OCI-LY7 (cell line): ENCODE data around the gene EXOC5. TPM values are rescaled to one million over a fixed set of nuclear protein-coding genes. Genes with fewer than 3 reads are reported as not detected.

Source experiments
- BruUV-seq: library from RNA; stranded (reverse); fragments of 400-500 nt; replicated peaks from 2 replicates; lab custom pipeline; 2021; lab: Mats Ljungman, UMichigan
- CTCF ChIA-PET: fragments of 300-600 bp; sonication (Branson Sonifier 250); formaldehyde crosslinking; loops from one replicate; lab custom pipeline; 2022; ENCODE audit warnings: antibody characterized with exemption; ENCODE audit not compliant: unreplicated experiment; lab: Charles Lee
- POLR2A ChIA-PET: fragments of 300-600 bp; sonication (Branson Sonifier 250); formaldehyde crosslinking; loops from one replicate; lab custom pipeline; 2022; ENCODE audit warnings: antibody characterized with exemption; lab: Charles Lee
- DNase-seq: peaks from one replicate; pipeline ENCODE4 v3.0.0-alpha.2; 2015; ENCODE audit warnings: low spot score
- H2AFZ ChIP-seq: fragments of 200-600 bp; sonication (generic), shearing (Covaris generic); 2 replicates; pipeline ENCODE4 v1.6.1; 2014; ENCODE audit warnings: mild to moderate bottlenecking, antibody characterized with exemption, low read length, moderate library complexity
- H3K27ac ChIP-seq: fragments of 200-600 bp; sonication (generic); 2 replicates; pipeline ENCODE4 v1.5.1; 2014; ENCODE audit warnings: mixed run types, low read depth, mild to moderate bottlenecking, moderate library complexity, low read length, inconsistent platforms; ENCODE audit not compliant: poor library complexity, severe bottlenecking
- H3K36me3 ChIP-seq: fragments of 200-600 bp; sonication (generic); 2 replicates; pipeline ENCODE4 v1.6.1; 2014; ENCODE audit warnings: mild to moderate bottlenecking, antibody characterized with exemption, low read length, moderate library complexity, mixed read lengths; ENCODE audit not compliant: insufficient read depth
- H3K4me1 ChIP-seq: fragments of 200-600 bp; sonication (generic); 2 replicates; pipeline ENCODE4 v1.5.1; 2014; ENCODE audit warnings: mild to moderate bottlenecking, low read length; ENCODE audit not compliant: insufficient read depth, poor library complexity, severe bottlenecking
- H3K4me2 ChIP-seq: fragments of 200-600 bp; sonication (generic); 2 replicates; pipeline ENCODE4 v1.6.1; 2014; ENCODE audit warnings: mild to moderate bottlenecking, low read length
- H3K4me3 ChIP-seq: fragments of 200-600 bp; sonication (generic); 2 replicates; pipeline ENCODE4 v1.5.1; 2014; ENCODE audit warnings: mild to moderate bottlenecking, low read depth, low read length; ENCODE audit not compliant: poor library complexity, severe bottlenecking
- H3K79me2 ChIP-seq: fragments of 200-600 bp; sonication (generic); 2 replicates; pipeline ENCODE4 v1.6.1; 2016; ENCODE audit warnings: low read depth, mild to moderate bottlenecking, low read length, moderate library complexity, mixed read lengths; ENCODE audit not compliant: insufficient read depth
- H3K9me2 ChIP-seq: fragments of 200-600 bp; sonication (generic); 2 replicates; pipeline ENCODE4 v1.6.1; 2016; ENCODE audit warnings: mild to moderate bottlenecking, low read length, mixed read lengths; ENCODE audit not compliant: insufficient read depth
- H3K9me3 ChIP-seq: fragments of 200-600 bp; sonication (generic); 2 replicates; pipeline ENCODE4 v1.6.1; 2014; ENCODE audit warnings: mild to moderate bottlenecking, mixed run types, low read length, mixed read lengths
- H4K20me1 ChIP-seq: fragments of 200-600 bp; sonication (generic); 2 replicates; pipeline ENCODE4 v1.6.1; 2014; ENCODE audit warnings: mild to moderate bottlenecking, antibody characterized with exemption, low read length, moderate library complexity, mixed read lengths; ENCODE audit not compliant: insufficient read depth
- EZH2phosphoT487 ChIP-seq: fragments of 200-600 bp; sonication (generic); IDR thresholded peaks from 2 replicates; pipeline ENCODE4 v1.6.1; 2018; ENCODE audit warnings: low read depth, borderline replicate concordance, mild to moderate bottlenecking, mixed run types, antibody characterized with exemption, low read length, moderate library complexity, mixed read lengths
- intact Hi-C: fragments of 100-400 bp; cut with micrococcal nuclease; formaldehyde crosslinking; loops from one replicate; pipeline ENCODE4 v1.10.0; 2022; ENCODE audit not compliant: unreplicated experiment
- total RNA-seq, 2 experiments: library from RNA; depleted of rRNA in 1 of 2; stranded (reverse); fragments of >200 nt in 1 of 2; shearing (Covaris generic) in 1 of 2; gene quantifications; 2 replicates each; pipeline ENCODE4 v1.2.3, GENCODE V29; 2014 to 2022
- TF ChIP-seq, protein P1 (sequence below): fragments of 200-600 bp; sonication (generic); conservative IDR thresholded peaks from 2 replicates; pipeline ENCODE4 v1.5.1; 2014; ENCODE audit warnings: mild to moderate bottlenecking, antibody characterized with exemption, low read length, moderate library complexity, mixed read lengths

The EXOC5 gene
- total RNA-seq, 2 experiments from 2014 or later: 26.9 to 69.4 TPM

DNA sequence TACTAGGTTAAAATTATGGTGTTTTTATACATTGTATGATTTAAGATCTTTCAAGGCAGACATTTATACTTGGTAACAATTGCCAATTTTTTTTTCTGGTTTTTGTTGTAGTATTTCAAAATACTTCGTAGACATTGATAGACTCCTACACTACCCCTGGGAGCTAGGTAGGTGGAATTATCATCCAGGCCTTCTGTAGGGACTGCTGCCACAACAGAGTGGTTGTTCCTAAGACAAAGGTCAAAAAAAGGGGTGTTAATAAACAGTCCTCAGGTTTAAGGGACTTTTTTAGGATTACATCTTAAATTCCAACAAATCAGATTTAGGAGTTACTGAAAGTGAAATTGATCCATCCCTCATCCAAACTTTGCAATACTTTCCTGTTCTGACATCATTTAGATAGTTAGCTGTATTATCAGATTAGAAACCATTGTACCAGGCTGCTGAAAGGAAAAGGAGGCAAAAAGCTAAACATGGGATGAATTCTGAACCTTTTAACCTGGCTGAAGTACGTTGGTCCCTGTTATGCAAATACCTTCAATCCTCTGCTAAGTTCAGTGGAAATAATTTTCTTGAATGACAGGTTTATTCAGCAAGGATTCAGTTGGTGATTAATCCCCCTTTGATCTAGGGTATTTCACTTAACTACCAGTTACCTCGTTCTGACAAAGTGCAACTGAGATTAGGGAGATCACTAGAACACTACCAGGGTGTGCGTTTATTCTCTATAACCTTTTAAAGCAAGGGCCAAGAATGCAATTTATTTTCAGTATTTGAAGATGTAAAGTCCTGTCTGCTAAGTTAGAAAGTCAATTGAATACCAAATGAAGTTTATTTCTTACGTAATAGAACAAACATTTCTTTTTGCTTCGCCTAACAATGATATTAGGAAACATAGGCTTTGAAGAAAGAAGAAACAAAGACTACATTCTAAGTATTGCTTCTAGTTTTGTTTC, 23.3 kb upstream of the EXOC5 start:
- peaks cover 47% of the 10 kb centered on the region for H3K36me3 ChIP-seq
- TF ChIP-seq, protein P1, sequence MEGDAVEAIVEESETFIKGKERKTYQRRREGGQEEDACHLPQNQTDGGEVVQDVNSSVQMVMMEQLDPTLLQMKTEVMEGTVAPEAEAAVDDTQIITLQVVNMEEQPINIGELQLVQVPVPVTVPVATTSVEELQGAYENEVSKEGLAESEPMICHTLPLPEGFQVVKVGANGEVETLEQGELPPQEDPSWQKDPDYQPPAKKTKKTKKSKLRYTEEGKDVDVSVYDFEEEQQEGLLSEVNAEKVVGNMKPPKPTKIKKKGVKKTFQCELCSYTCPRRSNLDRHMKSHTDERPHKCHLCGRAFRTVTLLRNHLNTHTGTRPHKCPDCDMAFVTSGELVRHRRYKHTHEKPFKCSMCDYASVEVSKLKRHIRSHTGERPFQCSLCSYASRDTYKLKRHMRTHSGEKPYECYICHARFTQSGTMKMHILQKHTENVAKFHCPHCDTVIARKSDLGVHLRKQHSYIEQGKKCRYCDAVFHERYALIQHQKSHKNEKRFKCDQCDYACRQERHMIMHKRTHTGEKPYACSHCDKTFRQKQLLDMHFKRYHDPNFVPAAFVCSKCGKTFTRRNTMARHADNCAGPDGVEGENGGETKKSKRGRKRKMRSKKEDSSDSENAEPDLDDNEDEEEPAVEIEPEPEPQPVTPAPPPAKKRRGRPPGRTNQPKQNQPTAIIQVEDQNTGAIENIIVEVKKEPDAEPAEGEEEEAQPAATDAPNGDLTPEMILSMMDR: no peak
- TF ChIP-seq EZH2phosphoT487: no peak

DNA sequence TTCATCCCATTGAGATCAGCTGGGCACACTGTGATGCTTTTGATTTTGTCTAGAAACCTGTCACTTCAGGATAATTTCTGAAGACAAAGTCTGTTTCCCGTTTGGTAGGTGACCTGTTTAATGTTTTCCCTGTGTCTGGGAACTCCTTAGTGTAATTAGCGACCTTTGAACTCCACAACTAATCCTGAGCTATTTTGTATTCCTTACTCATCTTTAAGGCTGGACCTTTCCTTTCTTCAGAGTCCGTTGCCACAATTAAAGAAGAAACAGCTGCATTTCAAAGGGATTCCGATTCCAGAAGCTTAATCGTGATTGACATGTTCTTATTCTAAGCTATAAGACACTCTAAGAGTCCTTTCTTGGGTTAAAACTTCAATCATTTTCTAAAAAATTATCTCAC, 22.0 kb upstream of the EXOC5 start:
- no peaks in the 10 kb centered on the region for H3K9me3 ChIP-seq
- no peak overlapping the region for H3K4me2 ChIP-seq
- CTCF ChIA-PET: interaction anchor here (0.6 kb wide), 1 partner anchor 26 kb away, joined by 3 read pairs; no protein-coding TSS in a partner anchor
- peaks cover 60% of the 10 kb centered on the region for H3K36me3 ChIP-seq
- POLR2A ChIA-PET: interaction anchor here (0.6 kb wide), 1 partner anchor 34 kb away, joined by 3 read pairs; no protein-coding TSS in a partner anchor
- no peaks in the 10 kb centered on the region for H3K4me1 ChIP-seq
- no peak for DNase-seq
- intact Hi-C loops: loop anchor here (5.0 kb wide), 1 partner anchor 73 kb away; no protein-coding TSS in a partner anchor
- TF ChIP-seq, protein P1: no peak
- no peak for TF ChIP-seq EZH2phosphoT487
- H3K9me2 ChIP-seq: no peaks in the 10 kb centered on the region
- no peak overlapping the region for H3K4me3 ChIP-seq
- no peak overlapping the region for H2AFZ ChIP-seq
- H4K20me1 ChIP-seq: no peaks in the 10 kb centered on the region
- H3K79me2 ChIP-seq: no peaks in the 10 kb centered on the region
- no peak overlapping the region for H3K27ac ChIP-seq
- no TSS peak for BruUV-seq

More for the DNA sequence above, 23.3 kb upstream of the EXOC5 start:
- ChIA-PET CTCF (no interaction called here), POLR2A (no interaction called here)
- Histone ChIP-seq H2AFZ (no peak overlapping the region), H3K9me2 (no peaks in the 10 kb centered on the region), H4K20me1 (no peaks in the 10 kb centered on the region), H3K4me3 (no peak overlapping the region), H3K4me1 (no peaks in the 10 kb centered on the region), H3K4me2 (no peak overlapping the region), H3K27ac (no peak overlapping the region), H3K79me2 (no peaks in the 10 kb centered on the region), H3K9me3 (no peaks in the 10 kb centered on the region)
- intact Hi-C loops: loop anchor here (5.0 kb wide), 1 partner anchor 75 kb away; no protein-coding TSS in a partner anchor
- no TSS peak for BruUV-seq
- no peak for DNase-seq
